ENCODE measurements around the gene PLA2G4C. TPM values are rescaled to one million over a fixed set of nuclear protein-coding genes. Genes with fewer than 3 reads are reported as not detected.

PLA2G4C gene
- total and polyA plus RNA-seq, 4 donors = 6.4 to 21.6 (median 10.2) TPM

DNA sequence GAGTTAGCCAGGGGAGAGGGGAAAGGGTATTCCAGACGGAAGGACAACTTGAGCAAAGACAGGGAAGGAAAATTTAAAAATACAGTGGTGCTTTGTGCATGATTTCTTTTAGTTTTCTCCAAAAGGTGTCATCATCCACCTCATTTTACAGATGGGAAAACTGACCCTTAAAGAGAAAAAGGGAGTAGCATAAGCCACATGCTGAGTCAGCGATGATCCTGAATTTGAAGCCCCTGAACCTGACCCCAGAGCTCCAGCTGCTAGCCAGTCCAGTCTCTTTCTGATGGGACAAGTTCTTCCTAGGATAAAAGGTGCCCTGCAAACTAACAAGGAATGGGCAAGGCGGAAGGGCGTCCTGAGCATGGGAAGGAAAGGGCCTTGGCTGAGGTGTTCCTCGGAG lies 77.0 kb downstream of the PLA2G4C start:
- TF ChIP-seq, protein P1, sequence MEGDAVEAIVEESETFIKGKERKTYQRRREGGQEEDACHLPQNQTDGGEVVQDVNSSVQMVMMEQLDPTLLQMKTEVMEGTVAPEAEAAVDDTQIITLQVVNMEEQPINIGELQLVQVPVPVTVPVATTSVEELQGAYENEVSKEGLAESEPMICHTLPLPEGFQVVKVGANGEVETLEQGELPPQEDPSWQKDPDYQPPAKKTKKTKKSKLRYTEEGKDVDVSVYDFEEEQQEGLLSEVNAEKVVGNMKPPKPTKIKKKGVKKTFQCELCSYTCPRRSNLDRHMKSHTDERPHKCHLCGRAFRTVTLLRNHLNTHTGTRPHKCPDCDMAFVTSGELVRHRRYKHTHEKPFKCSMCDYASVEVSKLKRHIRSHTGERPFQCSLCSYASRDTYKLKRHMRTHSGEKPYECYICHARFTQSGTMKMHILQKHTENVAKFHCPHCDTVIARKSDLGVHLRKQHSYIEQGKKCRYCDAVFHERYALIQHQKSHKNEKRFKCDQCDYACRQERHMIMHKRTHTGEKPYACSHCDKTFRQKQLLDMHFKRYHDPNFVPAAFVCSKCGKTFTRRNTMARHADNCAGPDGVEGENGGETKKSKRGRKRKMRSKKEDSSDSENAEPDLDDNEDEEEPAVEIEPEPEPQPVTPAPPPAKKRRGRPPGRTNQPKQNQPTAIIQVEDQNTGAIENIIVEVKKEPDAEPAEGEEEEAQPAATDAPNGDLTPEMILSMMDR (IDR thresholded peaks at IDR 0.05; ENCODE audit: control extremely low read depth, extremely low read depth) = no peak

GRCh38 chr19:48030073-48030472 lies 80.5 kb downstream of the PLA2G4C start:
- 66 to 70% methylated on average over 10 of the region's 10 CpGs for WGBS, 2 donors
- Histone ChIP-seq H3K9me3 (ENCODE audit: control insufficient read depth in 4 of 4, insufficient read depth in 3 of 4, low read length in 3 of 4) (no peaks in the 10 kb centered on the region), H3K4me1 (ENCODE audit: control insufficient read depth in 5 of 5, insufficient read depth in 5 of 5, low read length in 5 of 5) (no peaks in the 10 kb centered on the region), H3K27ac (ENCODE audit: low read depth in 1 of 2, low read length in 1 of 2) (no peak overlapping the region), H3K27me3 (ENCODE audit: control insufficient read depth in 3 of 3, insufficient read depth in 3 of 3, low read length in 2 of 3) (peaks cover 0 to 3% (median 0%) of the 10 kb centered on the region in 3 donors), H3K9ac (ENCODE audit: insufficient read depth in 1 of 2, low read length in 2 of 2) (no peak overlapping the region), H3K4me3 (no peak overlapping the region), H3K36me3 (ENCODE audit: control insufficient read depth in 4 of 4, insufficient read depth in 4 of 4, low read length in 4 of 4) (no peaks in the 10 kb centered on the region)
- no peak for DNase-seq
- TF ChIP-seq, protein P1 (IDR thresholded peaks at IDR 0.05; ENCODE audit: control extremely low read depth, extremely low read depth) = no peak
- ATAC-seq (ENCODE audit: insufficient read depth, low FRiP score) = no peak

More for the DNA sequence above, 77.0 kb downstream of the PLA2G4C start:
- Histone ChIP-seq H3K9ac (ENCODE audit: insufficient read depth in 1 of 2, low read length in 2 of 2) (no peak overlapping the region), H3K36me3 (ENCODE audit: control insufficient read depth in 4 of 4, insufficient read depth in 4 of 4, low read length in 4 of 4) (no peaks in the 10 kb centered on the region), H3K27ac (ENCODE audit: low read depth in 1 of 2, low read length in 1 of 2) (no peak overlapping the region), H3K4me1 (ENCODE audit: control insufficient read depth in 5 of 5, insufficient read depth in 5 of 5, low read length in 5 of 5) (no peaks in the 10 kb centered on the region), H3K27me3 (ENCODE audit: control insufficient read depth in 3 of 3, insufficient read depth in 3 of 3, low read length in 2 of 3) (peaks cover 0 to 3% (median 0%) of the 10 kb centered on the region in 3 donors), H3K9me3 (ENCODE audit: control insufficient read depth in 4 of 4, insufficient read depth in 3 of 4, low read length in 3 of 4) (peaks cover 0 to 5% (median 2%) of the 10 kb centered on the region in 4 donors), H3K4me3 (no peak overlapping the region)
- WGBS, 2 donors = 78 to 79% methylated on average over 5 of the region's 5 CpGs
- ATAC-seq (ENCODE audit: insufficient read depth, low FRiP score) (no peak), DNase-seq (no peak)

DNA sequence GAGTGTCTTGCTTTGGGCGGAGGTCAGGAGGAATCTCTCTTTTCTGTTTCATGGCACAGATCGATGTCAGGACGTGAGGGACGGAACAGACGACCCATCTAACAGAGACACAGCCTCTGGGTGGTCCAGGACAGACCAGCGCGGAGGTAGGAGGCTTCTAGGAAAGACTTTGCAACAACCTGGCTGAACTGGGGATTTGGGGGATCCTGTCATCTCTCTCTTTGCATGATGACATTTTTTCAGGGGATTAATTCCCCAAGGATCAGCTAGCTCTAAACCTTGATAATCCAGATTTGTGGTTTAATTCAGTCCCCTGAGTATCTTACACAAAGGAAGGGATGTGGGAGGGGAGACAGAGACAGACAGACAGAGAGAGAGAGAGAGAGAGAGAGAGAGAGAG lies 81.2 kb downstream of the PLA2G4C start:
- ATAC-seq (ENCODE audit: insufficient read depth, low FRiP score) = no peak
- TF ChIP-seq, protein P1 (IDR thresholded peaks at IDR 0.05; ENCODE audit: control extremely low read depth, extremely low read depth) = no peak
- H3K9me3 ChIP-seq (ENCODE audit: control insufficient read depth in 4 of 4, insufficient read depth in 3 of 4, low read length in 3 of 4) = no peaks in the 10 kb centered on the region
- DNase-seq = no peak
- no peaks in the 10 kb centered on the region for H3K4me1 ChIP-seq (ENCODE audit: control insufficient read depth in 5 of 5, insufficient read depth in 5 of 5, low read length in 5 of 5)
- H3K9ac ChIP-seq (ENCODE audit: insufficient read depth in 1 of 2, low read length in 2 of 2) = no peak overlapping the region
- H3K4me3 ChIP-seq = no peak overlapping the region
- H3K27ac ChIP-seq (ENCODE audit: low read depth in 1 of 2, low read length in 1 of 2) = no peak overlapping the region
- 80 to 84% methylated on average over 7 of the region's 7 CpGs for WGBS, 2 donors
- no peaks in the 10 kb centered on the region for H3K36me3 ChIP-seq (ENCODE audit: control insufficient read depth in 4 of 4, insufficient read depth in 4 of 4, low read length in 4 of 4)
- H3K27me3 ChIP-seq (ENCODE audit: control insufficient read depth in 3 of 3, insufficient read depth in 3 of 3, low read length in 2 of 3) = peaks cover 0 to 3% (median 0%) of the 10 kb centered on the region in 3 donors

DNA sequence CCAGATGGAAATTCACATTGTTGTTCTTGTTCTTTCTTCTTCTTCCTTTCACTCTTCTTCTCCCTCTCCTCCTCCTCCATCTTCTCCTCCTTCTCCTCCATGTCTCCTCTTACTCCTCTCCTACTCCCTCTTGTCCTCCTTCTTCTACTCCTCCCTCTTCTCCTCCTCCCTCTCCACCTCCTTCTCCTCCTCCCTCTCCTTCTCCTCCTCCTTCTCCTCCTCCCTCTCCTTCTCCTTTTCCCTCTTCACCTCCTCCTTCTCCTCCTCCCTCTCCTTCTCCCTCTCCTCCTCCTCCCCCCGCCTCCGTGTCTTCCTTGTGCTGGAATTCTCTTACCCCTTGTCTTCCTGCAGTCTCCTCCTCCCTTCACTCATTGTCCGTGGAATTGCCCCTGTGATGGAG lies 85.1 kb downstream of the PLA2G4C start:
- no peak overlapping the region for H3K4me3 ChIP-seq
- DNase-seq (no peak), ATAC-seq (ENCODE audit: insufficient read depth, low FRiP score) (no peak)
- 67 to 87% methylated on average over 3 of the region's 3 CpGs for WGBS, 2 donors
- H3K27me3 ChIP-seq (ENCODE audit: control insufficient read depth in 3 of 3, insufficient read depth in 3 of 3, low read length in 2 of 3) = peaks cover 0 to 2% (median 0%) of the 10 kb centered on the region in 3 donors
- TF ChIP-seq, protein P1 (IDR thresholded peaks at IDR 0.05; ENCODE audit: control extremely low read depth, extremely low read depth) = no peak
- H3K27ac ChIP-seq (ENCODE audit: low read depth in 1 of 2, low read length in 1 of 2) = no peak overlapping the region
- H3K9ac ChIP-seq (ENCODE audit: insufficient read depth in 1 of 2, low read length in 2 of 2) = no peak overlapping the region
- no peaks in the 10 kb centered on the region for H3K36me3 ChIP-seq (ENCODE audit: control insufficient read depth in 4 of 4, insufficient read depth in 4 of 4, low read length in 4 of 4)
- H3K4me1 ChIP-seq (ENCODE audit: control insufficient read depth in 5 of 5, insufficient read depth in 5 of 5, low read length in 5 of 5) = no peaks in the 10 kb centered on the region
- H3K9me3 ChIP-seq (ENCODE audit: control insufficient read depth in 4 of 4, insufficient read depth in 3 of 4, low read length in 3 of 4) = no peaks in the 10 kb centered on the region
